ENCODE measurements around the gene IRGQ. TPM values are rescaled to one million over a fixed set of nuclear protein-coding genes. Genes with fewer than 3 reads are reported as not detected.
"Not testable (repeated sequence)": the region's sequence is repeated elsewhere in the genome, so short reads cannot be mapped to it uniquely, and the experiment has no call there.

The IRGQ gene
- polyA plus RNA-seq, 3 donors = 2.5 to 4.3 (median 3.4) TPM

- not testable (repeated sequence) for H3K27ac ChIP-seq (ENCODE audit: low read depth, low read length)
- 96 to 100% (median 97%) methylated on average over 3 of the region's 3 CpGs for WGBS, 3 donors
Observed at GRCh38 chr19:43587029-43587428, 8.9 kb downstream of the IRGQ start.

- WGBS, 3 donors = 70 to 94% (median 87%) methylated on average over 2 of the region's 2 CpGs
- H3K27ac ChIP-seq (ENCODE audit: low read depth, low read length) = no peak overlapping the region
Observed at GRCh38 chr19:43586346-43586745, 9.6 kb downstream of the IRGQ start.

GRCh38 chr19:43584484-43584883, 11.4 kb downstream of the IRGQ start:
- no peak overlapping the region for H3K27ac ChIP-seq (ENCODE audit: low read depth, low read length)
- WGBS, 3 donors = 64 to 98% (median 96%) methylated on average over 1 of the region's 1 CpG

- no peak overlapping the region for H3K27ac ChIP-seq (ENCODE audit: low read depth, low read length)
- WGBS, 3 donors = 87 to 97% (median 92%) methylated on average over 2 of the region's 2 CpGs
Observed at GRCh38 chr19:43582495-43582894, 13.4 kb downstream of the IRGQ start.

GRCh38 chr19:43581467-43581866, 14.5 kb downstream of the IRGQ start:
- H3K27ac ChIP-seq (ENCODE audit: low read depth, low read length) = no peak overlapping the region
- WGBS, 3 donors = 56 to 71% (median 63%) methylated on average over 7 of the region's 7 CpGs

- WGBS, 3 donors = 71 to 86% (median 81%) methylated on average over 3 of the region's 3 CpGs
- no peak overlapping the region for H3K27ac ChIP-seq (ENCODE audit: low read depth, low read length)
Observed at GRCh38 chr19:43578787-43579186, 17.1 kb downstream of the IRGQ start.

- 61 to 70% (median 69%) methylated on average over 37 of the region's 37 CpGs for WGBS, 3 donors
- H3K27ac ChIP-seq (ENCODE audit: low read depth, low read length) = no peak overlapping the region
Observed at GRCh38 chr19:43575955-43576878, 19.7 kb downstream of the IRGQ start.

GRCh38 chr19:43575156-43575950, 20.6 kb downstream of the IRGQ start, which contains the start of the genes PINLYP and XRCC1:
PINLYP (plus strand) TSS chr19:43575801; CDS start chr19:43577192, 1,391 bp downstream.
XRCC1 (minus strand) TSS chr19:43575527; CDS start chr19:43575458, 69 bp downstream.
- 0 to 1% (median 0%) methylated on average over 51 of the region's 51 CpGs for WGBS, 3 donors
- H3K27ac ChIP-seq (ENCODE audit: low read depth, low read length) = no peak within 1 kb of the TSS

- H3K27ac ChIP-seq (ENCODE audit: low read depth, low read length) = no peak overlapping the region
- 29 to 33% (median 31%) methylated on average over 12 of the region's 12 CpGs for WGBS, 3 donors
Observed at GRCh38 chr19:43574424-43575155, 21.3 kb downstream of the IRGQ start.

- 76 to 88% (median 78%) methylated on average over 3 of the region's 3 CpGs for WGBS, 3 donors
- no peak overlapping the region for H3K27ac ChIP-seq (ENCODE audit: low read depth, low read length)
Observed at GRCh38 chr19:43572171-43572588, 23.8 kb downstream of the IRGQ start.

GRCh38 chr19:43570174-43570791, 25.7 kb downstream of the IRGQ start:
- no peak overlapping the region for H3K27ac ChIP-seq (ENCODE audit: low read depth, low read length)
- WGBS, 3 donors = 84 to 91% (median 90%) methylated on average over 5 of the region's 5 CpGs

GRCh38 chr19:43569657-43570056, 26.3 kb downstream of the IRGQ start:
- H3K27ac ChIP-seq (ENCODE audit: low read depth, low read length) = no peak overlapping the region
- WGBS, 3 donors = 68 to 89% (median 85%) methylated on average over 5 of the region's 5 CpGs

- H3K27ac ChIP-seq (ENCODE audit: low read depth, low read length) = no peak overlapping the region
- WGBS, 3 donors = 63 to 83% (median 70%) methylated on average over 9 of the region's 9 CpGs
Observed at GRCh38 chr19:43564800-43565199, 31.1 kb downstream of the IRGQ start.

- 83 to 93% (median 91%) methylated on average over 10 of the region's 10 CpGs for WGBS, 3 donors
- H3K27ac ChIP-seq (ENCODE audit: low read depth, low read length) = no peak overlapping the region
Observed at GRCh38 chr19:43563816-43564457, 32.0 kb downstream of the IRGQ start.

- 35 to 69% (median 51%) methylated on average over 14 of the region's 14 CpGs for WGBS, 3 donors
Observed at GRCh38 chr19:43562698-43563241, 33.2 kb downstream of the IRGQ start.

GRCh38 chr19:43562226-43562697, 33.7 kb downstream of the IRGQ start:
- no peak overlapping the region for H3K27ac ChIP-seq (ENCODE audit: low read depth, low read length)
- 52 to 85% (median 60%) methylated on average over 6 of the region's 6 CpGs for WGBS, 3 donors

More at GRCh38 chr19:43562698-43563241, 33.2 kb downstream of the IRGQ start:
- peak overlapping the region; percentile 26 for H3K27ac ChIP-seq (ENCODE audit: low read depth, low read length)
